GM20000 (cell line): ENCODE data around the gene JMJD6.
A peak's percentile ranks its signal among the peaks of the same experiment; 100 is the strongest.
"Not testable (repeated sequence)": the region's sequence is repeated elsewhere in the genome, so short reads cannot be mapped to it uniquely, and the experiment has no call there.

Experiments used
- DNase-seq: peaks from one replicate; pipeline ENCODE4 v3.0.0; 2012; ENCODE audit warnings: low spot score
- CTCF ChIP-seq: IDR thresholded peaks from 2 replicates; pipeline ENCODE4 v1.5.1; 2012; ENCODE audit warnings: mild to moderate bottlenecking, control low read depth; ENCODE audit errors: extremely low read depth, missing control alignments

Gene JMJD6

DNA sequence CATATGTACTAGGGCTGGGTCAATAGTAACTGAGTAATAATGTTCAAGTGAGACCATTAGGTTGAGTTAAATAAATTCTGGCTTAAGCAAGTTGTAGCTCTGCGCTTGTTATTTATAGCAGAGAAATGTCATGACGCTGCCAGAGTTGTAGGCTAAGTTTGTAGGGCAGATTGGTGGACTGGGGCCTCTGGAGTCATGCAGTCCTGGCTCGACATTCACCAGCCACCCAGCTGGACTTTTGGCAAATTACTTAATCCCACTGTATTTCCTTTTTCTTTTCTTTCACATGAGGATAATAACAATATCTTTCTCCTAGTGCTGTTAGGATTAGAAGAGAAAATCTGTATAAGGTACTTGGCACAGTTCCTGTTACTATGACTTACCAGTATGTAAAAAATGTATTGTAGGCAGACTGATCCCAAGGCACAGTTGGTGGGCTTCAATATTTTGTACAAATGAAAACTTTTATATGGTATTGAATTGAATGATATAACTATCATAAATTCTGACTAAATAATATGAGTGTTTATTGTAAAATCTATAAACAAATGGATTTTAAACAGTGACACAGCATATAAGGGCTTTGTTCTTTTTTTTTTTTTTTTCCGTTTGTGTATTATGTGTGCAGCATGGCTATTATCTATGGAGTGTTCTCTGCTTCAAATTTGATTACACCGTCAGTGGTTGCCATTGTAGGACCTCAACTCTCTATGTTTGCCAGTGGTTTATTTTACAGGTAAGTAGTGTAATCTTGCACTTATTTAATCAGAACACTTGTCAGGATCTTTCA is 14.1 kb upstream of the JMJD6 start:
- DNase-seq: no peak
- TF ChIP-seq CTCF: no peak

GRCh38 chr17:76739568-76740115 is 13.2 kb upstream of the JMJD6 start:
- not testable (repeated sequence) for DNase-seq

- TF ChIP-seq CTCF: no peak
- DNase-seq: no peak
Measured at GRCh38 chr17:76738468-76738850, 12.1 kb upstream of the JMJD6 start.

- DNase-seq: peak; percentile 95
- no peak for TF ChIP-seq CTCF
Measured at GRCh38 chr17:76737676-76738467, 11.5 kb upstream of the JMJD6 start, which contains the start of gene MFSD11. Gene MFSD11, plus strand, starts transcription at chr17:76738119. Its CDS starts 234 bp downstream, at chr17:76738353.

DNA sequence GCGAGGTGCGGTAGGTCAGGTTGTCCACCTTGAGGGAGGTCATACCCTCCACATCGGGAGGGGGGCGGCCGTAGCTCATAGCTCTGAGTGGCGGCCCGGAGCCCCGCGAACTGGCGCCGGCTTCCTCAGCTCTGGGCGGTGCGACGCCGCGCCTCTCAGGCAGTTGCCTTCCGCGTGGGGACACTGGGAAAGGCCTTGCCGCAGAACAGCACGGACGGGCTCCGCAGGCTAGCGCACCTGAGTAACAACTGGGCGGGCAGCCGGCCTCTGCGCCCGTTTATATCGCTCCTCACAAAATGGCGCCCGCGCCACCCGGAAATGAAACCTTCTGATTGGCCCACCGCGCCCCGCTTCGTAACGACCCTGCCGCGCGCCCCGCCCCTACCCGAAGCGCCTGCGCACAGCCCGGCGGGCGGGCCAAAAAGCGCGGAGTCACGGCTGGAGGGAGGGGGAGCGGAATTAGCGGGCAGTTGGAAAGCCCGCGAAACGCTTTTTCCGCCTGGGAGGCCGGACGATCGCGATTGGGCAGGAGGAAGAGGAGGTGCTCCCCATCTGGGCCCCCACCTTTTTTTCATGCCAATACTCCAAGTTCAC is 10.8 kb upstream of the JMJD6 start, which contains the start of gene SRSF2:
SRSF2 (minus strand) TSS at position 250 of the 594 bp plus-strand sequence; CDS start at position 79, 171 bp downstream.
- no peak for TF ChIP-seq CTCF
- DNase-seq: peak; percentile 98

DNA sequence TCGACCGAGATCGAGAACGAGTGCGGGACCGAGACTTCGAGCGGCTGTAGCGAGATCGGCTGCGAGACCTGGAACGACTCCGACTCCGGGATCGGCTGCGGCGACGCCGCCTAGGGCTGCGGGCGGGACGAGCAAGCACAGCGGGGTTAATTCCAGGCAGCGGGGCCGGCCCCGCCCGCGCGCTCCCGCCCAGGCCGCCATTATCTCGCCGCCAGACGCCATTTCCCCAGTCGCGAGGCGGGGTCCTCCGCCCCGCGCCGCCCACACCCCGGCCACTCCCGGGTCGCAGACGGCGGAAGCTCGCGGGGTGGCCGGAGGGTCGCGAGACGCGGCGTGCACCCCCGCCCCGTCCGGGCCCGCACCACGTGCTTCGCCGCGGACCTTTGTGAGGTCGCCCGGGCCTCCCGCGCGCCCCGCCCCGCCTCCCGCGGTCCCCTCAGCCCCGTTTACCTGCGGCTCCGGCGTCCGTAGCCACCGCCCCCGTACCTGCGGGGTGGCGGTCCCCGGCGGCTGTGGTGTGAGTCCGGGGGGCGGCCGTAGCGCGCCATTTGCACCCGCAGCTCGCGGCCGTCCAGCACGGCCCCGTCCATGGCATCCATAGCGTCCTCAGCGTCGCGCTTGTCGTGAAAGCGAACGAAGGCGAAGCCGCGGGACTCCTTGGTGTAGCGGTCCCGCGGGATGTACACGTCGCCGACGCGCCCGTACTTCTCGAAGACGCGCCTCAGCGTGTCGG is 10.1 kb upstream of the JMJD6 start:
- TF ChIP-seq CTCF: peak; percentile 3
- DNase-seq: peak; percentile 70
